IMR-90 (cell line): ENCODE measurements around the gene RLN3. TPM values are rescaled to one million over a fixed set of nuclear protein-coding genes. Genes with fewer than 3 reads are reported as not detected.
A peak's percentile ranks its signal among the peaks of the same experiment; 100 is the strongest.

Experiments used
- ATAC-seq: fragments of 200-7000 bp; cut with Tn5 transposase; 2 replicates; pipeline ENCODE4 v1.9.1; 2020; ENCODE audit warnings: low read depth, mild to moderate bottlenecking, moderate library complexity
- BruUV-seq: library from RNA; stranded (reverse); fragments of 400-500 nt; replicated peaks from 2 replicates; lab custom pipeline; 2021; lab: Mats Ljungman, UMichigan
- CTCF ChIA-PET: fragments of 300-600 bp; formaldehyde crosslinking; extraction: SDS; loops from one replicate; lab custom pipeline; 2021; ENCODE audit warnings: antibody characterized with exemption; lab: Yijun Ruan, JAX
- POLR2A ChIA-PET: fragments of 300-600 bp; sonication (Branson Sonifier 250); formaldehyde crosslinking; loops from one replicate; lab custom pipeline; 2022; ENCODE audit warnings: antibody characterized with exemption; ENCODE audit not compliant: unreplicated experiment; lab: Charles Lee
- DNase-seq: peaks from one replicate; pipeline ENCODE4 v3.0.0; 2013
- H2AFZ ChIP-seq: replicated peaks from 2 replicates; pipeline ENCODE3; 2013; ENCODE audit warnings: low read length, mild to moderate bottlenecking; ENCODE audit not compliant: poor library complexity
- H2AK5ac ChIP-seq: 2 replicates; pipeline ENCODE4 v1.6.1; 2013; ENCODE audit warnings: low read depth, low read length, inconsistent platforms
- H2AK9ac ChIP-seq: replicated peaks from 2 replicates; pipeline ENCODE3; 2013; ENCODE audit warnings: mild to moderate bottlenecking, low read depth, low read length, moderate library complexity; ENCODE audit not compliant: poor library complexity
- H2BK120ac ChIP-seq: 2 replicates; pipeline ENCODE4 v1.6.1; 2013; ENCODE audit warnings: low read depth, low read length, inconsistent platforms
- H2BK15ac ChIP-seq: 3 replicates; pipeline ENCODE4 v1.6.1; 2013; ENCODE audit warnings: low read depth, low read length, inconsistent platforms
- H2BK20ac ChIP-seq: 2 replicates; pipeline ENCODE4 v1.6.1; 2013; ENCODE audit warnings: low read depth, mild to moderate bottlenecking, inconsistent platforms, low read length, moderate library complexity
- H2BK5ac ChIP-seq: 2 replicates; pipeline ENCODE4 v1.6.1; 2013; ENCODE audit warnings: mild to moderate bottlenecking, low read depth, low read length, inconsistent platforms; ENCODE audit not compliant: poor library complexity, severe bottlenecking
- H3K14ac ChIP-seq: replicated peaks from 2 replicates; pipeline ENCODE4 v1.6.1; 2013; ENCODE audit warnings: low read depth, low read length, inconsistent platforms
- H3K18ac ChIP-seq: 2 replicates; pipeline ENCODE4 v1.6.1; 2013; ENCODE audit warnings: low read depth, low read length, control low read depth
- H3K23ac ChIP-seq: 2 replicates; pipeline ENCODE4 v1.6.1; 2013; ENCODE audit warnings: low read depth, low read length, inconsistent platforms
- H3K27ac ChIP-seq: 2 replicates; pipeline ENCODE4 v1.5.1; 2013; ENCODE audit warnings: mild to moderate bottlenecking, control low read depth, low read length; ENCODE audit not compliant: insufficient read depth
- H3K27me3 ChIP-seq: 2 replicates; pipeline ENCODE4 v1.6.1; 2013; ENCODE audit warnings: low read length; ENCODE audit not compliant: control insufficient read depth, insufficient read depth
- H3K36me3 ChIP-seq: 2 replicates; pipeline ENCODE4 v1.6.1; 2013; ENCODE audit warnings: low read length, mixed read lengths; ENCODE audit not compliant: control insufficient read depth, insufficient read depth
- H3K4ac ChIP-seq: 2 replicates; pipeline ENCODE4 v1.6.1; 2013; ENCODE audit warnings: low read depth, low read length, inconsistent platforms
- H3K4me1 ChIP-seq: 2 replicates; pipeline ENCODE4 v1.6.1; 2013; ENCODE audit warnings: low read length, mixed read lengths; ENCODE audit not compliant: control insufficient read depth, insufficient read depth
- H3K4me2 ChIP-seq: 2 replicates; pipeline ENCODE4 v1.6.1; 2013; ENCODE audit warnings: low read depth, mild to moderate bottlenecking, control low read depth, low read length, moderate library complexity
- H3K4me3 ChIP-seq: 2 replicates; pipeline ENCODE4 v1.5.1; 2013; ENCODE audit warnings: low read depth, mild to moderate bottlenecking, control low read depth, low read length, moderate library complexity; ENCODE audit not compliant: insufficient read depth
- H3K56ac ChIP-seq: 2 replicates; pipeline ENCODE4 v1.6.1; 2013; ENCODE audit warnings: low read length, inconsistent platforms; ENCODE audit not compliant: insufficient read depth; ENCODE audit errors: extremely low read depth
- H3K79me1 ChIP-seq, 2 experiments: 2 replicates each; pipeline ENCODE4 v1.6.1; 2013; ENCODE audit warnings: low read length in 2 of 2, inconsistent platforms in 1 of 2, low read depth in 1 of 2
- H3K9ac ChIP-seq: 2 replicates; pipeline ENCODE4 v1.6.1; 2013; ENCODE audit warnings: low read depth, low read length, control low read depth
- H3K9me1 ChIP-seq: 2 replicates; pipeline ENCODE4 v1.6.1; 2013; ENCODE audit warnings: low read length, inconsistent platforms; ENCODE audit not compliant: insufficient read depth
- H3K9me3 ChIP-seq: 2 replicates; pipeline ENCODE4 v1.6.1; 2013; ENCODE audit warnings: low read length; ENCODE audit not compliant: control insufficient read depth, insufficient read depth
- H4K20me1 ChIP-seq: 2 replicates; pipeline ENCODE4 v1.6.1; 2013; ENCODE audit warnings: low read length, inconsistent platforms; ENCODE audit not compliant: insufficient read depth
- H4K5ac ChIP-seq: 2 replicates; pipeline ENCODE4 v1.6.1; 2013; ENCODE audit warnings: mild to moderate bottlenecking, low read depth, low read length, control low read depth
- H4K8ac ChIP-seq, 2 experiments: 2 replicates each; pipeline ENCODE4 v1.6.1; 2013; ENCODE audit warnings: low read depth in 2 of 2, low read length in 2 of 2, control low read depth in 1 of 2, inconsistent platforms in 1 of 2
- H4K91ac ChIP-seq: 2 replicates; pipeline ENCODE4 v1.6.1; 2013; ENCODE audit warnings: low read depth, low read length, inconsistent platforms; ENCODE audit not compliant: insufficient read depth
- BHLHE40 ChIP-seq: fragments of 150-350 bp; IDR thresholded peaks from 2 replicates; pipeline ENCODE4 v1.6.1; 2016; ENCODE audit warnings: mild to moderate bottlenecking, low read depth, low read length
- CEBPB ChIP-seq: IDR thresholded peaks from 2 replicates; pipeline ENCODE4 v1.6.1; 2012; ENCODE audit warnings: low read depth, low read length, improper control_type of control experiment
- FOS ChIP-seq: fragments of 150-350 bp; IDR thresholded peaks from 2 replicates; pipeline ENCODE4 v1.6.1; 2016; ENCODE audit warnings: low read depth, low read length
- MAFK ChIP-seq: IDR thresholded peaks from 2 replicates; pipeline ENCODE4 v1.6.1; 2012; ENCODE audit warnings: low read depth, low read length, improper control_type of control experiment
- MAZ ChIP-seq: IDR thresholded peaks from 2 replicates; pipeline ENCODE4 v1.6.1; 2012; ENCODE audit warnings: low read depth, mild to moderate bottlenecking, low read length, improper control_type of control experiment, moderate library complexity, borderline replicate concordance
- MXI1 ChIP-seq: IDR thresholded peaks from 2 replicates; pipeline ENCODE4 v1.6.1; 2012; ENCODE audit warnings: low read depth, mild to moderate bottlenecking, low read length, moderate library complexity, borderline replicate concordance
- NFE2L2 ChIP-seq: fragments of 150-350 bp; IDR thresholded peaks from 2 replicates; pipeline ENCODE4 v1.6.1; 2016; ENCODE audit warnings: low read depth, mild to moderate bottlenecking, low read length
- POLR2A ChIP-seq: IDR thresholded peaks from 2 replicates; pipeline ENCODE4 v1.6.1; 2012; ENCODE audit warnings: mild to moderate bottlenecking, low read depth, low read length
- RAD21 ChIP-seq: IDR thresholded peaks from 2 replicates; pipeline ENCODE4 v1.6.1; 2012; ENCODE audit warnings: low read length, improper control_type of control experiment
- WGBS, 2 experiments: methylation state at CpG; one replicate each; pipeline versions ENCODE4 v1.1.5 to v1.1.7; 2013; ENCODE audit warnings: missing lambda C conversion rate in 2 of 2; ENCODE audit not compliant: insufficient read length in 1 of 2; ENCODE audit errors: extremely low coverage in 2 of 2; 5-methylcytosine and 5-hydroxymethylcytosine counted together
- dilution Hi-C: fragments of 300-500 bp; cut with HindIII; formaldehyde crosslinking; loops from one replicate; pipeline ENCODE4 v1.14.3; 2018; ENCODE audit warnings: low sequenced_read_pairs; ENCODE audit not compliant: unreplicated experiment
- in situ Hi-C: fragments of 300-500 bp; cut with MboI; formaldehyde crosslinking; loops from 3 replicates; pipeline ENCODE4 v1.14.3; 2019; ENCODE audit warnings: low sequenced_read_pairs, inconsistent platforms, mixed read lengths
- intact Hi-C: fragments of 100-400 bp; cut with micrococcal nuclease; formaldehyde crosslinking; loops from 2 replicates; pipeline ENCODE4 v1.10.0; 2022
- polyA plus RNA-seq, 3 experiments: library from polyadenylated mRNA; depleted of rRNA; stranded (reverse); fragments of >200 nt; gene quantifications; 2 replicates each; pipeline ENCODE4 v1.2.3, GENCODE V29; 2012; ENCODE audit warnings: low replicate concordance in 1 of 3
- total RNA-seq: library from RNA; depleted of rRNA; stranded (reverse); fragments of >200 nt; gene quantifications from 2 replicates; pipeline ENCODE4 v1.2.3, GENCODE V29; 2012
- TF ChIP-seq, protein P1 (sequence below): fragments of 150-350 bp; IDR thresholded peaks from 2 replicates; pipeline ENCODE4 v1.6.1; 2017; ENCODE audit warnings: mild to moderate bottlenecking, antibody characterized with exemption, low read length, low read depth
- TF ChIP-seq, protein P2 (sequence below): fragments of 150-350 bp; IDR thresholded peaks from 2 replicates; pipeline ENCODE4 v1.6.1; 2016; ENCODE audit warnings: low read depth, mild to moderate bottlenecking, low read length, moderate library complexity, borderline replicate concordance

The RLN3 gene
- total and polyA plus RNA-seq, 2 of the 4 experiments (the other 2 are of a cell fraction): not detected

DNA sequence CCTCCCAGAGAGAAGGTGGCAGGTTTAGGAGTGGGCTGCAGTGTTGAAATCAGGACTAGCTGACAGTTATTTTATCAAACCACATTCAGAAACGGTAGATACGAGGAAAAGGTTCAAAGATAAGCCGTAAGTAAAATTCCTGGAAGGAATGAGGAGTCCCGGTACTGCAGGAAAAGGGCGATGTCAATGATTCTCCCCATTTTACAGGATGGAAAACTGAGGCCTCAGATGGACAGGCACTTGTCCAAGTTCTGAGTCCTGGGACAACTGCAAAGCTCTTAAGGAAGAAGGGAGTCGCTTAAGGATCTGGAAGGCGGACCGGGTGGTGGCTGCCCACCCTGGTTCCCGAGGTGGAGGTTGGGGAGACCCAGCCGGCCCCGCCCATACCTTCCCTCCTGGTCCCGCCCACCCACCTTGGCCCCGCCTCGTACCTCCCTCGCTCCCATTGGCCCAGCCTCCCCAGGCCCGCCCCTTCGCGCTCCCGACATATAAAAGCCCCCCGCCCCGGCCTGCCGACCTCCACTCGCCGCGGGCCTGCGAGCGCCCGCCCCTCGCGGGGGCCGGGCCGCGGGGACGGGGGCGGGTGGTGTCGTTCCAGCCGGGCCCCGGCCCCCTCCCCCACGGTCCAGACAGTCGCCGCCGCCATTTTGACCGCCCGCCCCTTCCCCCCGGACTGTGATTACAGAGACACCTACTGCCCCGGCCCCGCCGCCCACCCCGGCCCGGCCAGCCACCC, 22.4 kb upstream of the RLN3 start (continued):
- no peak for TF ChIP-seq RAD21
- TF ChIP-seq POLR2A: peak; percentile 85
- no peak for TF ChIP-seq BHLHE40

DNA sequence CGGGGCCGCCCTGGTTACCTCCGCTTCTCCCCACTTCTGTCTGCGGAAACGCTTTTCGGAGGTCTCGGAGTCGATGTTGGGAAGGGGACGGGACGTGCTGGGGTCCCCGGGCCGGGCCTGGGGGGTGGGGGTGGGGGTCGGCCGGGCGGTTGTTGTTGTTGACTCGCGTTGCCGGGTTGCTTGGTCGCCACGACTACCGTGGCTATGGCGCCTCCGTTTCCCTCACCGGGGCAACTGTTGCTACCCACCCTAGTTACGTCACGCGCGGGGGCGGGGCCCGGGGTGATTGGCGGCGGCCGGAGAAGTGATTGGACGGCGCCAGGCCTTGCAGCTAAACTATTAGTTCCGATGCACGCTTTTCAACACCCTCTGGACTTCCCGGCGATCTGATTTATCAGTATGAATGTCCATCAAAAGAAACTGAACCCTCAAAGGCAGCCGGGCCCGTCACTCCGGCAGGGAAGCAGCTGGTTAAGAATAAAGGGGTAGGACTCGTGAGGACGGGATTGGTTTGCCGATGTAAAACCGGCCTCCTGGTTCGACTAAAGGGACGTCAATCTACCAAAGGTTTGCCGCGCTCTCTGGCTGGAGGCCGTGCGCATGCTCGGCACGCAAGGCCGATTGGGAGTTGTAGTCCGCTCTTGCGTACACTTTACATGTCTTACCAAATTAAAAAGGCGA, 21.7 kb upstream of the RLN3 start, which contains the start of gene RFX1:
TSS of gene RFX1 (minus strand) at position 236 of the 681 bp plus-strand sequence. CDS start 12,477 bp downstream, outside the sequence.
- intact Hi-C loops: no loop called here
- H3K79me1 ChIP-seq: peaks cover 3 to 25% of the 10 kb centered on the region in 2 experiments
- POLR2A ChIA-PET: interaction anchor here (0.5 to 0.7 kb wide), 2 partner anchors 13 to 20 kb away, joined by 4 to 5 read pairs; no protein-coding TSS in a partner anchor

More for the DNA sequence above, 21.7 kb upstream of the RLN3 start, which contains the start of gene RFX1:
- TF ChIP-seq, protein P1, sequence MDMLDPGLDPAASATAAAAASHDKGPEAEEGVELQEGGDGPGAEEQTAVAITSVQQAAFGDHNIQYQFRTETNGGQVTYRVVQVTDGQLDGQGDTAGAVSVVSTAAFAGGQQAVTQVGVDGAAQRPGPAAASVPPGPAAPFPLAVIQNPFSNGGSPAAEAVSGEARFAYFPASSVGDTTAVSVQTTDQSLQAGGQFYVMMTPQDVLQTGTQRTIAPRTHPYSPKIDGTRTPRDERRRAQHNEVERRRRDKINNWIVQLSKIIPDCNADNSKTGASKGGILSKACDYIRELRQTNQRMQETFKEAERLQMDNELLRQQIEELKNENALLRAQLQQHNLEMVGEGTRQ: peak; percentile 58; the same call in 1 of the 2 replicates
- TF ChIP-seq BHLHE40 (peak; percentile 59; the same call in 1 of the 2 replicates), CEBPB (peak; percentile 59), FOS (peak; percentile 97), MAFK (no peak), MAZ (peak; percentile 92; the same call in 1 of the 2 replicates), POLR2A (peak; percentile 52), MXI1 (peak; percentile 99), NFE2L2 (no peak)
- TF ChIP-seq, protein P2, sequence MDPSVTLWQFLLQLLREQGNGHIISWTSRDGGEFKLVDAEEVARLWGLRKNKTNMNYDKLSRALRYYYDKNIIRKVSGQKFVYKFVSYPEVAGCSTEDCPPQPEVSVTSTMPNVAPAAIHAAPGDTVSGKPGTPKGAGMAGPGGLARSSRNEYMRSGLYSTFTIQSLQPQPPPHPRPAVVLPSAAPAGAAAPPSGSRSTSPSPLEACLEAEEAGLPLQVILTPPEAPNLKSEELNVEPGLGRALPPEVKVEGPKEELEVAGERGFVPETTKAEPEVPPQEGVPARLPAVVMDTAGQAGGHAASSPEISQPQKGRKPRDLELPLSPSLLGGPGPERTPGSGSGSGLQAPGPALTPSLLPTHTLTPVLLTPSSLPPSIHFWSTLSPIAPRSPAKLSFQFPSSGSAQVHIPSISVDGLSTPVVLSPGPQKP: no peak
- Histone ChIP-seq H2AFZ (peak within 1 kb of the TSS; percentile 98), H3K4me2 (peak within 1 kb of the TSS; percentile 49), H2AK5ac (peak within 1 kb of the TSS; percentile 91), H4K8ac (peak within 1 kb of the TSS; percentile 62 to 97), H2BK5ac (peak within 1 kb of the TSS; percentile 81), H3K23ac (peak within 1 kb of the TSS; percentile 83), H3K4ac (peak within 1 kb of the TSS; percentile 90), H2AK9ac (peak within 1 kb of the TSS; percentile 95), H3K9me1 (peaks cover 5% of the 10 kb centered on the region; the same call in 1 of the 2 replicates), H3K9ac (peak within 1 kb of the TSS; percentile 51), H2BK120ac (peak within 1 kb of the TSS; percentile 75), H2BK20ac (peak within 1 kb of the TSS; percentile 34; the same call in 1 of the 2 replicates), H4K20me1 (peaks cover 9% of the 10 kb centered on the region), H4K5ac (peak within 1 kb of the TSS; percentile 51), H3K36me3 (no peaks in the 10 kb centered on the region), H3K27me3 (no peaks in the 10 kb centered on the region), H3K56ac (0 out of 2 replicates have a peak within 1 kb of the TSS, but pooled peaks have one; percentile 54), H3K14ac (peak within 1 kb of the TSS; percentile 84), H2BK15ac (peak within 1 kb of the TSS; percentile 61; the same call in 1 of the 3 replicates), H3K27ac (peak within 1 kb of the TSS; percentile 74), H3K4me1 (peaks cover 4% of the 10 kb centered on the region; the same call in 1 of the 2 replicates), H4K91ac (peak within 1 kb of the TSS; percentile 78), H3K18ac (peak within 1 kb of the TSS; percentile 54; the same call in 1 of the 2 replicates), H3K4me3 (peak within 1 kb of the TSS; percentile 54), H3K9me3 (no peaks in the 10 kb centered on the region)
- WGBS, 2 experiments: 0% methylated on average over 7 of the region's 58 CpGs; no CpG with 5 or more reads in 1 of the 2 experiments
- BruUV-seq: no TSS peak
- in situ Hi-C loops: no loop called here
- CTCF ChIA-PET: no interaction called here
- ATAC-seq (peak; percentile 89), DNase-seq (peak; percentile 100)
- dilution Hi-C loops: no loop called here
